OCI-M2 (cell line): ENCODE data around the gene ALK.

Experiments used
- DNase-seq: peaks from one replicate; lab custom pipeline; 2025; ENCODE audit not compliant: unreplicated experiment; lab: John Stamatoyannopoulos, UW

ALK gene

DNA sequence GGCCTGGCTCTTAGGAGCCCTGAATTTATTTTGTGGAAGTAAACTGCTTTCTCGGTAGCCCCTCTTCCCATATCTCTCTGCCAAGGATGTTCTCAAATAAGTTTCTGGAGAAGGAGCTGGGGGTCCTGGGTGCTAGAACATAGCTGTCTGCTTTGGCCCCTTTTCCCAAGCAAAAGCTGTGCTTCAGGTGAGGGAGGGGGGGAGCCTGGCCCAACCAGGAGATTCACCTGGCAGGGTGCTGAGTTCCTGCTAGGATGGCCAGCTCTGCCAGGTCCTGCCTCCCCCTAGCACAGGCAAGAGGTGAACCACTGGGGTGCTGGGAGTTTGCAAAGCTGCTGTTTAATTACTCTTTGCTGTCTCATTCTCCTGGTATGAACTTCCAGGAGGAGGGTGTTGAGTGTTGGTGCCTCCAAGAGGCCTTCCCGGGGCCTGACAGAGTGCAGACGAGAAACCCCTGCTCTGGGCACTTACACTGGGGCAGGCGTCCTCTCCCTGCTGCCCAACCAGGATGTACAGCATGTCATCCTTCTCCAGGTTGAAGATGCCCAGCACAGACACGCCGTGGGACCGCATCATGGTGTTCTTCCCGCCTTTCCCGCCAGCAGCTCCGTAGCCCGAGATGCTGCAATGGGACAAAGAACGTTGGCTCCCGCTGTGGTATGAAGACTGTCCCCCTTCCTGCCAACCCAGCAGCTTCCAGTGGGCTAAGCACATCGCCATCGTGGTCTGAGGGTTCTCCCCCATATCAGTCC, 682.0 kb downstream of the ALK start:
- DNase-seq, result no peak

DNA sequence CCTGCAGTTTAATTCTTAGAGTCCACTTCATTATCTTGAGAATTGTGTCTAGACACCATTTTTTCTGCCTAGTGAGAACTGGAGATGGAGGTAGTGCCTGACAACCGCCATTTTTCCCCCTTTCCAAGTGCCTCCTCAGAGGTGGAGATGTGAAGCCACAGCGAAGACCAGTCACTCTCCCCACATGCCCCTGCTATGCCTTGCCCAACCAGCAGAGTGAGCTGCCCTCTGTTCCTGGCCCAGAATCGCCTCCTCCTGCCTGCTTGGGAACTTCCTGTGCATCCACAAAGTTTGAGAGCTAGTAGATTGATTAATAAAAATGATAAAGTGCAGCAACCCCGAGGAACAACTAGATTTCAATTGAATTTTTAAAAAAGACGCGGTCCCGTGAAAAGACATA, 682.9 kb downstream of the ALK start:
- DNase-seq, result no peak

DNA sequence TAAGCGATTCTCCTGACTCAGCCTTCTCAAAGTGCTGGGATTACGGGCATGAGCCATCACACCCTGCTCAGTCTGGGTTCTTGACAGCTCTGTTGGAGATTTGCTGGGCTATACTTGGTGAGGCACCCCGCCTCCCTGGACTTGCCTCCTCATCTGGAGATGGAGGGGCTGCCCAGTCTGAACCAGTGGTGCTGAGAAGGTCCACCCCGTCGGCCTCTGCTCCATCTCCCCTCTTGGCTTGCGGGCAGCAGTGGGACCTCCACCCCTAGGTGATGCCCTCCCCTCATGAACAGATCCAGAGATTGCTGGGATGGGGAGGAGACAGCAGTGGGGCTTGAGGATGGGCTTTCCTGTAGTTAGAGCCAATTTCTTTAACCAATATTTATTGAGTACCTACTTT, 685.3 kb downstream of the ALK start:
- no peak for DNase-seq

DNA sequence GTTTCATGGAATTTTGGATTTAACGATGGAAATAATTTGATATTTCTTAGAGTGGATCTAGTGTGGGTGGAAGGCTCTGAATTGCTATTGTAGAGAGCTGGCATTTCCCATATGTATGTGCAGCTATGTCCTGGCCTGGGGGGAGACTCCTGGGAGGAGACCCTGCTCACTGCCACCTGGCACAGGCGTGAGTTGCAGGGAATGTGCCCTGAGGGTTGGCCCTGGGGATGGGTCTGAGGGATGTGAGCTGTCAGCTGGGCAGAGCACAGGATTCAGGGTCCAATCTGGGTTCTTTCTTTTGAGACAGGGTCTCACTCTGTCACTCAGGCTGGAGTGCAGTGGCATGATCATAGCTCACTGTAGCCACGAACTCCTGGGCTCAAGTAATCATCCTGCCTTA, 686.0 kb downstream of the ALK start:
- DNase-seq, result no peak

DNA sequence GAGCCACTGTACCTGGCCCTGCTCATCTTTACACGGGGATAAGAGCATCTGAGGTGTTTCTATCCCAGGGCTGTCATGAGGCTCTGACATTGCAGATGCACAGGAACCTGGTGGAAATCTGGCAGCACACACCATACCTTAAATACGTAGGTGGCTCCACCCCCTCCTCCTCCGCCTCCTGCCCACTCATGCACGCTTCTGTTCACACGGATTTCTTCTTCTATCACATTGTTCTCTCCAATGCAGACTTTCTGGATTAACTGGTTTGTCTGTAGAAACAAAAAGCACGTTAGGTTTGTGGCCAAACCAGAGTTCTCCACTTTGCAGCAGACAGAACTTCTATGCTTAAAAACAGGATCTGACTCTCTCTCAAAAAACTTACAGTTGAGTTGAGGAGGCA, 688.0 kb downstream of the ALK start:
- no peak for DNase-seq

DNA sequence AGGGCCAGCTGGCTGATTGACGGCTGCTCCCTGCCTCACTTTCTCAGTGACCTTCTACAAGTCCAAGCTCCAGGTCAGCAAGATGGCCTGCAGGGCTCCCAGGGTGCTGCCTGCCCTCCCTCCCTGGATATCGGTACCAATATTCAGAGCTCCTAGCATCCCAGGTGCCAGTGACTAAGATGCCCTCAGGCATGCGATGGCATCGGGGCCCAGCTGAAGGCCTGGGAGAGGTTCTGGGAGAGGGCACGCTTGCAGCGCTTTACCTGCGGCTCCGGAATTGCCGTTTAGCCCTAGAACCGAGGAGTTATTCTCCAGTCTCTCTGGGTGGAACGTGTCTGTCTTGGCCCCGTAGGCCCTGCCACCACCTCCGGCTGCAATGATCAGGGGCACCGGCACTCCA, 689.3 kb downstream of the ALK start:
- no peak for DNase-seq

DNA sequence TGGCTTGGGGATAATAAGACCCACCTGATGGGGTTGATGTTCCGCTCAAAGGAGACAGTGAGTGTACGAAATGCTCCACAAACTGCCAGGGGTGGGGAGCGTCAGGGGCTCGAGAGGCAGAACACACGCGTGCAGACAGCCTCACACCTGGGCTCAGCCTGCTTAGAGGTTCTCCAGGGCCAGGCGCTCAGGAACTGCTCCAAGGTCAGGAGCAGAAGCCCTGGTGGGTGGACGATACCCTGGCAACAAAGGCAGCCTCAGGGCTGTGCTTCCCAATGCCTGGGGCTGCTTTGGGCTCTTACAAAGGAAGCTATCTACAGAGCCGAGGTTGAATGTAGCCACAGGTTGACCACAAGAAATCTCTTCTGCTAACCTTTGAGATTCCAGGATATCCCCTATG, 691.7 kb downstream of the ALK start:
- no peak for DNase-seq

DNA sequence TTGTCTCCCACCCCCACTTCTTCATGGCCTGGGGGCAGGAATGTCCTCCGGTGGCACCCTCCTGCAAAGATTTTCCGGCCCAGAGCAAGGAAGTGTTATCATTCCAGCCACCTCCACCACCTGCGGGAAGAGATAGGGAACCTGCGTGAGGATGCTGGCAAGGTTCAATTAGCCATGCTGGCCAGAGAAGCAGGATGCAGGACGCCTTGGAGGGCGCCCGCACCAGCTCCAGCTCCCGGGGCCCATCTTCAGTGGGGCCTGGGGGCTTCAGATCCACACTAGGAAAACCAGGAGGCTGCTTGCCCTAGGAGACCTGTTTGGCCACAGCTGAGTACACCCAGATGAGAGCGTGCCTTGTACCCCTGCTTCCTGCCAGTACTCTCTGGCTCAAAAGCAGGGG, 692.4 kb downstream of the ALK start:
- no peak for DNase-seq

DNA sequence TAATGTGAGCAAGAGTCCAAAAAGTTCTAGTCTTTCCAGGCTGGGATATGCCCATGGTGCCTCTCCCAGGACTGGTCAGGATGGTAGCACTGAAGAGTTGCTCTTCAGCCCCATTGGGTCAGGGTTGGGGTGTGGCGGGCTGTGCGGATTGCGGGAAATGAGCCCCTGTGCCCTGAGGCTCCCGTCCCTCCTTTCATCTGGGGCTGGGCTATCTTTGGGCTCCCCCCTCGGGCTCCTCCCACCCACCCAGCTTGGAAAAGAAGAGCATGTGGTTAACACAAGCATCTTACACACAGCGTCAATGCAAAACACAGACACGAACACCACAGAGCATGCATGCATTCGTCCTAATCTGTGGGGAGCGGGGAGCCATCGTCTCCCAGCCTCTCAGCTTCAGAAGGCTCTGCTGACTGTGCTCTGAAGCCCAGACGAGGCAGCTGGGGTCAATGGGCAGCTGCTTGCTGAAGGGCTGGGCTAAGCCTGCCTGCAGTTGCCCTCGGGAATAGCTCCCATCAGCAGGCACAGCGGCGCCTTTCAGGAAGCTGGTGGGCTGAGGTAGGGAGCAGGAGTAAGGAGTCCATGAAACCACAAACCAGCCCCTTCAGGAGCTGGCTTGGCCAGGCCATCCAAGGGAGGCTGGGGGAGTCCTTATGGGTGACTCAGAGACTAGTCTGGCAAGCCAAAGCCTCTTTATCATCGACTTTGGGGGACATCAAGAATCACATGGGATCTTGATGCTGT, 693.3 kb downstream of the ALK start:
- no peak for DNase-seq

DNA sequence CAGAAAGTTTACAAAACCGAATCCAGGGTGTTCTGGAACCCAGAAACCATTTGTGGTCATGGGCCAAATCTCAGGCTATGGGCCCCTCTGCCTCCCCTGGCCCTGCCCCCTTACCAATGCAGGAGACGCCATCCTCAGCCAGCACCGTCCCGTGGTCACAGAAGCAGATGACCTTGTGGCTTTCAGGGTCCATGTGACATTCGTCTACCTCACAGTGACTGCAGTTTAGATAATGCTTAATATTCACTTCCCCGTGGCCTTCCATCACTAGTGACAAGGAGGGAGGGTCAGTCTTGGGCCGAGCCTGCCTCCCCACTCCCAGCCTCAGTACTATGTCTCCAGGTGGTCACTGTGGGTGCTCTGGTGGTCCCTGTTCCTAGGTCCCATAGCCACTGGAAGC, 694.6 kb downstream of the ALK start:
- DNase-seq, result no peak

DNA sequence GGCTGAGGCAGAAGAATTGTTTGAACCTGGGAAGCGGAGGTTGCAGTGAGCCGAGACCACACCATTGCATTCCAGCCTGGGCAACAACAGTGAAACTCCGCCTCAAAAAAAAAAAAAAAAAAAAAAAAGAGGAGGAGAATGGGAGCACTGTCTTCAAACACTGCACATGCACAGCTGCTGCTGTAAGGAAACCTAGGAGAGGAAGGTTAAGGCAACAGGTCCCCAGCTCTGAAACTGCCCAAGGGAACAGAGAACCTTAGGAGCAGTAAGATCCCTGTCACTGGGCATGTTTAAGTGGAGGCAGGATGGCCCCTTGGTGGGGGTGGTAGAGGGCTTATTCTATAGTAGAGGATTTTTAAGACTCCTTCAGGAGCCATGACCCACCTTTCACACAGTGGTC, 695.0 kb downstream of the ALK start:
- no peak for DNase-seq

DNA sequence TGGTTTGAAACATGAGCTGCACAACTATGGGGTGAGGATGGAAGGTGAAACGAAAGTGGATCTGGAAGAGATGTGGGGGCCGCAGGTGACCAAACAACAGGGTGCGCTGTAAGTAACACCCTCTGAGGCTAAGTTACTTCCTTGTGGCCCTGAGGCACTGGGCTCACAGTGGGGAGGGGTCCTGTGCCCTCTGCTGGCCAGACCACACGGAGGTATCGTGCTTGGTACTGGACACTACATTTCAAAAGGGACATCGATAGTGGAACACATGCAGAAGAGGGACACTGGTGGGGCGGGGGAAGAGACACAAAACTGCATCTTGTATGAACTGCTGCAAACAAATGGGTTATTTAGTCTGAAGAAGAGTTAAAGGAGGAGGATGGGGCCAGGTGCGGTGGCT, 695.6 kb downstream of the ALK start:
- no peak for DNase-seq

DNA sequence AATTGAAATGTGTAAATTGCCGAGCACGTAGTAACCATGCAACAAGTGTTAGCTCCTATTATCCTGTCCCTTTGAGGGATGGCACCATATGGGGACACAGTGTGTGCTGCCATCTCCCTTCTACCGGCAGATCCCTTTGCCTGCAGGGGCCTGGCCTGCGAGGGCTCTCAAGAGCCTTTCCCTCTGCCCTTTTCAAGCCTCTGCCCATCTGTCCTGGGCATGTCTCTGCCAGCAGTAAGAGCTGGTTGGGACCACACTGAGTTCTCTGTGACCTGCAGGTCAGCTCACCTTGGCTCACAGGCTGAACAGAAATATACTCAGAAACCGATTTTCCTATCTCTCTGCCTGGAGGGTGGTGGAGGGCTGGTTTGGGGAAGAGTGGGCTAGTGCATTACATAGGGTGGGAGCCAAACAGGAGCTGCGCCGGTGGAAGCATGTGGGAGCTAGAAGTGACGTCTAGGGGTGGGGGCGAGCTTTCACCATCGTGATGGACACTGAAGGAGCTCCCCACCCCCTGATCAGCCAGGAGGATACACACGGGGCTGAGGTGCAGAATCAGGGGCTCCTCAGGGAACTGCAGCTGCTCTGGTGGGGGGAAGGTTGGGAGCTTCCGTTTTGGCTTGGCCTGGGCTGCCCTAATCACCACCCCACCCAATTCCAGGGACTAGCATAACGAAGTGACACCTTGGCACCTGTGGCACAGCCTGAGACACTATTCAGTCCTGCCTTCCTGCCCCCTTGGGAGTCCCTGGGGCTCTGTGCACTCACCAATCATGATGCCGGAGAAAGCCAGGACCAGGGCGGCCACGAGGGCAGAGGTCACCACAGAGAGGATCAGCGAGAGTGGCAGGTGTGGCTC, 696.5 kb downstream of the ALK start:
- no peak for DNase-seq

DNA sequence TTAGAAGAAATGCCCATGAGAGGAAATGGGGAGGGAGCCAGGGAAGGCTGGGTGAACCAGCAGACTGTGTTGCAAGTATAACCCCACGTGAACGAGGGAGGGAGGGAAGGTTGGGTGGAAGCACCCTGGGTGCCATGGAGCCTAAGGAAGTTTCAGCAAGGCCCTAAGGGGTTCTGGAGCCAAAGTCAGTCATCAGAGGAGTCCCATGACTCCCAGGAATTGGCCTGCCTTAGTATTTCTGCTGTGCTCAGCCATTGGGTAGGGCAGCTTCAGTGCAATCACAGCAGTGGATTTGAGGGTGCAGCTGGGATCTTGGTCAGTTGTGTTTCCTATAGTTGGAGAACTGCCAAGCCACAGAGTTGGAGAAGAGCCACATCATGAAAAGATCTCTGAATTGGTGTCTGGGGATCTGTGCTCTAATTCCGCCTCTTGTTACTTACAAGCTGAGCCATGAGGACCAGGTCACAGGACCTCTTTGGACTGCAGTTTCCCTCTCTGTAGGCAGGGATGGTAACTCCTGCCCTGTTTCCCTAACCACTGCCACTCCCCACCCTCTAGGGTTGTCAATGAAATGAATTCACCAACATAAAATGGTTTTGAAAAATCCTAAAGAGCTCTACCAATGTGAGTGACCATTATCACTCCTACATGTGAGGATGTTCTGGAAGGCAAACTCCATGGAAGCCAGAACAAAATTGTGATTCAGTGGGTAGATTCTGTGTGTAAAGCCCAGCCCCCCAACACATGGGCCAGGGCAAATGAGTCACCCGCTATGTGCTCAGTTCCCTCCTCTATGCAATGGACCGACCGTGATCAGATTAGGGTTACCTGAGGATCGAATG, 697.3 kb downstream of the ALK start:
- DNase-seq, result no peak

DNA sequence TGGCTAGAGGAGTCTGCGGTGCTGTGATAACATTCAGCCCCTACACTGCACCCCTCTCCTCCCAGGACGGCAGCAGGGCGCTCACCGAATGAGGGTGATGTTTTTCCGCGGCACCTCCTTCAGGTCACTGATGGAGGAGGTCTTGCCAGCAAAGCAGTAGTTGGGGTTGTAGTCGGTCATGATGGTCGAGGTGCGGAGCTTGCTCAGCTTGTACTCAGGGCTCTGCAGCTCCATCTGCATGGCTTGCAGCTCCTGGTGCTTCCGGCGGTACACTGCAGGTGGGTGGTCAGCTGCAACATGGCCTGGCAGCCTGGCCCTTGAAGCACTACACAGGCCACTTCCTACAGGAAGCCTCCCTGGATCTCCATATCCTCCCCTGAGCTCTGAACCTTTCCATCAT, 698.1 kb downstream of the ALK start:
- DNase-seq, result no peak

DNA sequence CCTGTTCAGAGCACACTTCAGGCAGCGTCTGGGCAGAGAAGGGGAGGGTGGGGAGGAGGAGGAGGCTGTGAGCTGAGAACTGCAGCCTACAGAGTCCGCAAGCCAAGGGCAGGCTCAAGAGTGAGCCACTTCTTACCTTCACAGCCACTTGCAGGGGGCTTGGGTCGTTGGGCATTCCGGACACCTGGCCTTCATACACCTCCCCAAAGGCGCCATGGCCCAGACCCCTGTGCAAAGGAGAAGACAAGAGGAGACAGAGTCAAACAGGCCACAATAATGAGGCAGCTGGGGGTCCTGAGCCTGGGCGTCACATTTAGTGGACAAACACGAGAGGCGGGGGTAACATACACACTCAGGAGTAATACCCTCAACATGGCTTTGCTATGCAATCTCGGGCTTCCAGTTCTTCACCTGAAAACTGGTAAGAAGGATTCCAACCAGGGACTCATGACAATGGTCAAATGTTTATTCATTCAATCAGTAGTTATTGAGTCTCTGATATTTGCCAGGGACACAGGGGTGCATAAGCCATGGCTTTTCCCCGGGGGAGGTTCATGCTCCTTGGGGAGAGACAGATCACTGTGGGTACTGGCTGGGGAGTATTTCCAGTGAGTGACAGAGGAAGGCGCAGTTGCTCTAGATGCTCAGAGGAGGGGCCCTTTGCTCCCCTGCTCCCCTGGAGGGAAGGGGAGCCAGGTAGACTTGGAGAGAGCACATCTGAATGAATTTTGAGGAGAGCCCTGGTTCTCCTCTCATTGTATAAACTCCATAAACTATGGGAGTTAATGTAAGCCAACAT, 698.8 kb downstream of the ALK start:
- no peak for DNase-seq

DNA sequence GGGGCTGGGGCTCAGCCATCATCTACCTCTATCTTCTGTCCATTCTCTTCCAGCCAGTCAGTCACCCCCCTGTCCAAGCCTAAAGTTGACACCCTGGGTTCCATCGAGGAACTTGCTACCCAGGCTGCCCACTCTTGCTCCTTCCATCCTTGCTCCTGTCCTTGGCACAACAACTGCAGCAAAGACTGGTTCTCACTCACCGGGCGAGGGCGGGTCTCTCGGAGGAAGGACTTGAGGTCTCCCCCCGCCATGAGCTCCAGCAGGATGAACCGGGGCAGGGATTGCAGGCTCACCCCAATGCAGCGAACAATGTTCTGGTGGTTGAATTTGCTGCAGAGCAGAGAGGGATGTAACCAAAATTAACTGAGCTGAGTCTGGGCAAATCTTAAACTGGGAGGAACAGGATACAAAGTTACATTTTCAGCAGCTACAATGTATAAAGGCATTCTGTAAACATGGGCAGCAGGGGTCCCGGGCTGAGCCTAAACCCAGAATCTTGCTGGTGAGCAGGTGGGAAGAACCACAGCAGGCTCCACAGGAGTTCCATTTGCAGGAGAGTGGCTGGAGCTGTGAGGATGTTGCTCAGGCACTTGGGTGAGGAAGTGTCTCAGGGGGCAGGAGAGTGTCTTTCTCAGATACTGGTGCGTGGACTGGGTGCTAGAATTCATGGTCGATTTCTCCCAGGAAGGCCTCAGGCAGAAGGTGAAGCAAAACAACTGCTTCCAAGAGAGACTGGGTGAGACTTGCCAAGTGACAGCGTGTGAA, 700.7 kb downstream of the ALK start:
- DNase-seq, result no peak

DNA sequence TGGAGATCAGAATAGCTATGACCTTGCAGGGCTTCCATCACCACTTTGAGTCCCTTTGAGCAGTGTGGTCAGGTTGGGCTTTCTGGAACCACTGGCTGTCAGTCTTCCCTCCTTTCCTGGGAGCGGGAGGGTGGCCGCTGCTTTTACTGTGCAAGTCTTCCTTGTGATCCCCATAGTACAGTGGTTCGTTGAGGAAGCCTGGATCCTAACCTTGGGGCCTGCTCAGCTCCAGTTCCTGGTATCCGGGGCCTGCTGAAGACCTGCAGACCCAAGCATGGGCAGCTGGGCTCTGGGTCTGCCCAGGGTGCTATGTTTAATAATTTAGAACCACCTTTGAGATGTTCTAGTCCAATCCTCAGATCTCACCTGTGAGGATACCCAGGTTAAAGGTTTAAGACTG, 702.0 kb downstream of the ALK start:
- no peak for DNase-seq

DNA sequence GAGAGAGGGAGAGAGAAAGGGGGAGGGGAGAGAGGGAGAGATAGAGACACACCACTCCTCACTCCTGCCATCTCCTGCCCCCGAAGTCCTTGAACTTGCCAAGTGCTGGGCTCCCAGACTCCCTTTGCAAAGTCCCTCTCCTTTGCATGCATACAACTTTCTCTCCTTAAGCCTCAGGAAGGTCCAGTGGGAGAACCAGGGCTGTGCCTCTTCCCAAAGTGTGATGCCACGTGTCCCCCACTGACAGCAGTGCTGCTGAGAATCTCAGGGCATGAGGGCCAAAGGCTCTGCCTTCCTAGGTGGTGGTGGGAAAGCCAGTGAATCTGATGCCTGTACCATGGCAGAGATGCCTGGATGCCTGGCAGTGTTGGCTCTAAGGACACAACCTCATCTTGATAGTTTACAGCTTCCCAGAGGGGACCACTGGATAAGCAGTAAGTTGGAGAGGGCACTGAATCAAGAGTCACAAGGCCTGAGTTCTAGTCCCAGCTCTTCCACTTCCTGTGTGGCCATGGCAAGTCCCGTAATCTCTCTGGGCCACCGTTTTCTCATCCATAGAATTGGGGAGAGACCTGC, 702.7 kb downstream of the ALK start:
- no peak for DNase-seq
